ENCODE data around the gene TMEM175. TPM values are rescaled to one million over a fixed set of nuclear protein-coding genes. Genes with fewer than 3 reads are reported as not detected.

Gene TMEM175
- polyA plus RNA-seq, 1 of the 3 experiments (the other 2 are of a cell fraction) = 54.2 TPM

DNA sequence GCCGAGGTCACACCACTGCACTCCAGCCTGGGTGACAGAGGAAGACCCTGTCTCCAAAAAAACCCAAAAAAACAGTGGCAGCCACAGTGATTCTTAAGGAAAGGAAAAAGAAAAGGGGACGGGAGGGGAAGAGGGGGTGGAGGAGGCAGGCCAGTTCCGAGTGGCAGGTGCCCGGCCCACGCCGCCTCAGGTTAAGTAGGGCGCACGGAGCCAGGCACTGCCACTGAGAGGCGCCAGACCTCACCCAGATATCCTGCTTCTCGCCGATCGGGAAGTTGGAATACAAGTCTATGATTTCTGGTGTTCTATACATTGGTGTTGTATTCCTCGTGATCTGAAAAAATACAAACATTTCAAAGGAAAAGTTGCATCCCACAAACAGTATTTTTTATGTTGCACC, 36.0 kb upstream of the TMEM175 start:
- Histone ChIP-seq H4K20me1 (ENCODE audit: insufficient read depth) (no peaks in the 10 kb centered on the region), H3K9me3 (no peaks in the 10 kb centered on the region), H3K4me1 (ENCODE audit: control insufficient read depth in 1 of 2, insufficient read depth in 2 of 2, low read depth in 1 of 2, low read length in 1 of 2) (no peaks in the 10 kb centered on the region), H3F3A (replicated peaks; ENCODE audit: insufficient read depth) (no peaks in the 10 kb centered on the region), H3K36me3 (replicated peaks in 1 of 2; ENCODE audit: control insufficient read depth in 1 of 2, insufficient read depth in 2 of 2, low read length in 1 of 2) (peaks cover 0 to 38% of the 10 kb centered on the region in 2 experiments), H3K9me2 (no peaks in the 10 kb centered on the region), H3K27ac (ENCODE audit: low read depth in 2 of 2, low read length in 1 of 2) (no peak overlapping the region), H3K9ac (no peak overlapping the region), H3K79me2 (ENCODE audit: insufficient read depth) (no peaks in the 10 kb centered on the region), H3K4me2 (no peak overlapping the region), H2AFZ (ENCODE audit: low read depth) (no peak overlapping the region), H3K27me3 (ENCODE audit: insufficient read depth) (no peaks in the 10 kb centered on the region), H3K4me3 (ENCODE audit: low read depth in 2 of 2, low read length in 1 of 2) (no peak overlapping the region)
- no peak for TF ChIP-seq RCOR1 (IDR thresholded peaks at IDR 0.05; ENCODE audit: low read length)
- TF ChIP-seq SIN3A (IDR thresholded peaks at IDR 0.05; ENCODE audit: borderline replicate concordance, low read depth, low read length) = no peak
- TF ChIP-seq RAD21 (IDR thresholded peaks at IDR 0.05; ENCODE audit: low read length) = peak; percentile 3; the same call in 1 of the 2 replicates
- DNase-seq = no peak
- whole genome bisulfite sequencing (ENCODE audit: low lambda C conversion rate) = 97% methylated on average over 11 of the region's 13 CpGs
- POLR2A ChIA-PET = no interaction called here
- CTCF ChIA-PET = no interaction called here

DNA sequence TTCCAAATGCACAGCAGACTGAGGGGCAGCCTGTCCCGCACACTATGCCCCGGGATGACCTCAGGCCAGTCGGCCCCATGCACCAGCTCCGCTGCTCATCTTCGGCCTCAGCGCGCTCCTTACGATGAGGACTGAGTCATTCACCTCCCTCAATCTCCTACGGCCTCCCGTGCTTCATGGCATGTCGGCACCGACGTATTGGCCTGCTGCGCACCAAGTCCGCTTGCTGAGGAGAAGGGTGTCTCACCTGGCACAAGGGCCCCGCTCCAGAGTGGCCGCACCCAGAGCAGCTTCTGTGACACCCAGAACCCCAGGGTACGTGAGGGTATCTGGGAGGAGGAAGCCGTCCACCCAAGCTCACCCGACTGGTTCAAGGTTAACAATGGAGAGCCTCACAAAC, 35.6 kb upstream of the TMEM175 start:
- H3K4me1 ChIP-seq (ENCODE audit: control insufficient read depth in 1 of 2, insufficient read depth in 2 of 2, low read depth in 1 of 2, low read length in 1 of 2) = no peaks in the 10 kb centered on the region
- H3K9ac ChIP-seq = no peak overlapping the region
- no peaks in the 10 kb centered on the region for H3F3A ChIP-seq (replicated peaks; ENCODE audit: insufficient read depth)
- 98% methylated on average over 16 of the region's 20 CpGs for WGBS (ENCODE audit: low lambda C conversion rate)
- TF ChIP-seq TEAD4 (IDR thresholded peaks at IDR 0.05; ENCODE audit: borderline replicate concordance, insufficient read depth) (no peak), GATA2 (CRISPR knock-in tag; IDR thresholded peaks at IDR 0.05) (no peak), TCF12 (IDR thresholded peaks at IDR 0.05) (no peak), ELF1 (IDR thresholded peaks at IDR 0.05) (no peak), TAF1 (IDR thresholded peaks at IDR 0.05; ENCODE audit: borderline replicate concordance, low read depth, low read length) (no peak), FOSL2 (IDR thresholded peaks at IDR 0.05; ENCODE audit: borderline replicate concordance, low read depth) (no peak), EZH2phosphoT487 (IDR thresholded peaks at IDR 0.05; ENCODE audit: borderline replicate concordance, low read depth) (no peak), RXRA (IDR thresholded peaks at IDR 0.05; ENCODE audit: borderline replicate concordance, low read depth) (no peak), RCOR1 (IDR thresholded peaks at IDR 0.05; ENCODE audit: low read length) (no peak)
- TF ChIP-seq, protein P1, sequence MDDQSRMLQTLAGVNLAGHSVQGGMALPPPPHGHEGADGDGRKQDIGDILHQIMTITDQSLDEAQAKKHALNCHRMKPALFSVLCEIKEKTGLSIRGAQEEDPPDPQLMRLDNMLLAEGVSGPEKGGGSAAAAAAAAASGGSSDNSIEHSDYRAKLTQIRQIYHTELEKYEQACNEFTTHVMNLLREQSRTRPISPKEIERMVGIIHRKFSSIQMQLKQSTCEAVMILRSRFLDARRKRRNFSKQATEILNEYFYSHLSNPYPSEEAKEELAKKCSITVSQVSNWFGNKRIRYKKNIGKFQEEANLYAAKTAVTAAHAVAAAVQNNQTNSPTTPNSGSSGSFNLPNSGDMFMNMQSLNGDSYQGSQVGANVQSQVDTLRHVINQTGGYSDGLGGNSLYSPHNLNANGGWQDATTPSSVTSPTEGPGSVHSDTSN (IDR thresholded peaks at IDR 0.05) = no peak
- TF ChIP-seq, protein P2, sequence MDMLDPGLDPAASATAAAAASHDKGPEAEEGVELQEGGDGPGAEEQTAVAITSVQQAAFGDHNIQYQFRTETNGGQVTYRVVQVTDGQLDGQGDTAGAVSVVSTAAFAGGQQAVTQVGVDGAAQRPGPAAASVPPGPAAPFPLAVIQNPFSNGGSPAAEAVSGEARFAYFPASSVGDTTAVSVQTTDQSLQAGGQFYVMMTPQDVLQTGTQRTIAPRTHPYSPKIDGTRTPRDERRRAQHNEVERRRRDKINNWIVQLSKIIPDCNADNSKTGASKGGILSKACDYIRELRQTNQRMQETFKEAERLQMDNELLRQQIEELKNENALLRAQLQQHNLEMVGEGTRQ (IDR thresholded peaks at IDR 0.05; ENCODE audit: borderline replicate concordance, low read depth, low read length) = no peak
- TF ChIP-seq, protein P3, sequence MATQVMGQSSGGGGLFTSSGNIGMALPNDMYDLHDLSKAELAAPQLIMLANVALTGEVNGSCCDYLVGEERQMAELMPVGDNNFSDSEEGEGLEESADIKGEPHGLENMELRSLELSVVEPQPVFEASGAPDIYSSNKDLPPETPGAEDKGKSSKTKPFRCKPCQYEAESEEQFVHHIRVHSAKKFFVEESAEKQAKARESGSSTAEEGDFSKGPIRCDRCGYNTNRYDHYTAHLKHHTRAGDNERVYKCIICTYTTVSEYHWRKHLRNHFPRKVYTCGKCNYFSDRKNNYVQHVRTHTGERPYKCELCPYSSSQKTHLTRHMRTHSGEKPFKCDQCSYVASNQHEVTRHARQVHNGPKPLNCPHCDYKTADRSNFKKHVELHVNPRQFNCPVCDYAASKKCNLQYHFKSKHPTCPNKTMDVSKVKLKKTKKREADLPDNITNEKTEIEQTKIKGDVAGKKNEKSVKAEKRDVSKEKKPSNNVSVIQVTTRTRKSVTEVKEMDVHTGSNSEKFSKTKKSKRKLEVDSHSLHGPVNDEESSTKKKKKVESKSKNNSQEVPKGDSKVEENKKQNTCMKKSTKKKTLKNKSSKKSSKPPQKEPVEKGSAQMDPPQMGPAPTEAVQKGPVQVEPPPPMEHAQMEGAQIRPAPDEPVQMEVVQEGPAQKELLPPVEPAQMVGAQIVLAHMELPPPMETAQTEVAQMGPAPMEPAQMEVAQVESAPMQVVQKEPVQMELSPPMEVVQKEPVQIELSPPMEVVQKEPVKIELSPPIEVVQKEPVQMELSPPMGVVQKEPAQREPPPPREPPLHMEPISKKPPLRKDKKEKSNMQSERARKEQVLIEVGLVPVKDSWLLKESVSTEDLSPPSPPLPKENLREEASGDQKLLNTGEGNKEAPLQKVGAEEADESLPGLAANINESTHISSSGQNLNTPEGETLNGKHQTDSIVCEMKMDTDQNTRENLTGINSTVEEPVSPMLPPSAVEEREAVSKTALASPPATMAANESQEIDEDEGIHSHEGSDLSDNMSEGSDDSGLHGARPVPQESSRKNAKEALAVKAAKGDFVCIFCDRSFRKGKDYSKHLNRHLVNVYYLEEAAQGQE (IDR thresholded peaks at IDR 0.05; ENCODE audit: low read depth, low read length) = no peak
- TF ChIP-seq, protein P4, sequence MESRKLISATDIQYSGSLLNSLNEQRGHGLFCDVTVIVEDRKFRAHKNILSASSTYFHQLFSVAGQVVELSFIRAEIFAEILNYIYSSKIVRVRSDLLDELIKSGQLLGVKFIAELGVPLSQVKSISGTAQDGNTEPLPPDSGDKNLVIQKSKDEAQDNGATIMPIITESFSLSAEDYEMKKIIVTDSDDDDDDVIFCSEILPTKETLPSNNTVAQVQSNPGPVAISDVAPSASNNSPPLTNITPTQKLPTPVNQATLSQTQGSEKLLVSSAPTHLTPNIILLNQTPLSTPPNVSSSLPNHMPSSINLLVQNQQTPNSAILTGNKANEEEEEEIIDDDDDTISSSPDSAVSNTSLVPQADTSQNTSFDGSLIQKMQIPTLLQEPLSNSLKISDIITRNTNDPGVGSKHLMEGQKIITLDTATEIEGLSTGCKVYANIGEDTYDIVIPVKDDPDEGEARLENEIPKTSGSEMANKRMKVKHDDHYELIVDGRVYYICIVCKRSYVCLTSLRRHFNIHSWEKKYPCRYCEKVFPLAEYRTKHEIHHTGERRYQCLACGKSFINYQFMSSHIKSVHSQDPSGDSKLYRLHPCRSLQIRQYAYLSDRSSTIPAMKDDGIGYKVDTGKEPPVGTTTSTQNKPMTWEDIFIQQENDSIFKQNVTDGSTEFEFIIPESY (IDR thresholded peaks at IDR 0.05; ENCODE audit: borderline replicate concordance, low read depth) = no peak
- DNase-seq = no peak
- peaks cover 0 to 42% of the 10 kb centered on the region in 2 experiments for H3K36me3 ChIP-seq (replicated peaks in 1 of 2; ENCODE audit: control insufficient read depth in 1 of 2, insufficient read depth in 2 of 2, low read length in 1 of 2)
- H3K27me3 ChIP-seq (ENCODE audit: insufficient read depth) = no peaks in the 10 kb centered on the region
- ChIA-PET POLR2A (no interaction called here), CTCF (no interaction called here)
- no peak overlapping the region for H3K4me3 ChIP-seq (ENCODE audit: low read depth in 2 of 2, low read length in 1 of 2)
- H4K20me1 ChIP-seq (ENCODE audit: insufficient read depth) = no peaks in the 10 kb centered on the region
- no peak overlapping the region for H2AFZ ChIP-seq (ENCODE audit: low read depth)
- H3K9me3 ChIP-seq = no peaks in the 10 kb centered on the region
- H3K79me2 ChIP-seq (ENCODE audit: insufficient read depth) = no peaks in the 10 kb centered on the region
- H3K9me2 ChIP-seq = no peaks in the 10 kb centered on the region
- no peak overlapping the region for H3K27ac ChIP-seq (ENCODE audit: low read depth in 2 of 2, low read length in 1 of 2)
- H3K4me2 ChIP-seq = no peak overlapping the region

Data from SK-N-SH (cell line).